Smooth muscle cell (in vitro differentiated cells): ENCODE results near the gene SERTAD2. TPM values are rescaled to one million over a fixed set of nuclear protein-coding genes. Genes with fewer than 3 reads are reported as not detected.

Experiments used
- DNase-seq: peaks from one replicate; lab custom pipeline; 2025; ENCODE audit not compliant: unreplicated experiment; lab: John Stamatoyannopoulos, UW
- H2AFZ ChIP-seq: fragments of 200-600 bp; sonication (generic); 2 replicates; pipeline ENCODE4 v1.6.0; 2016; ENCODE audit warnings: antibody characterized with exemption, low read depth, mild to moderate bottlenecking
- H3F3A ChIP-seq: fragments of 200-600 bp; sonication (generic); 2 replicates; pipeline ENCODE4 v1.6.0; 2017; ENCODE audit warnings: antibody characterized with exemption, low read depth
- H3K27ac ChIP-seq: fragments of 200-600 bp; sonication (generic); 2 replicates; pipeline ENCODE4 v1.5.1; 2016; ENCODE audit warnings: low read depth, mild to moderate bottlenecking
- H3K27me3 ChIP-seq: fragments of 200-600 bp; sonication (generic); 2 replicates; pipeline ENCODE4 v1.6.1; 2016; ENCODE audit warnings: low read depth, mild to moderate bottlenecking
- H3K36me3 ChIP-seq: fragments of 200-600 bp; sonication (generic); 2 replicates; pipeline ENCODE4 v1.5.1; 2016; ENCODE audit warnings: low read depth
- H3K4me1 ChIP-seq: fragments of 200-600 bp; sonication (generic); 2 replicates; pipeline ENCODE4 v1.5.1; 2016; ENCODE audit warnings: low read depth
- H3K4me2 ChIP-seq: fragments of 200-600 bp; sonication (generic); 2 replicates; pipeline ENCODE4 v1.6.0; 2016; ENCODE audit warnings: mild to moderate bottlenecking
- H3K4me3 ChIP-seq: fragments of 200-600 bp; sonication (generic); 2 replicates; pipeline ENCODE4 v1.5.1; 2016; ENCODE audit warnings: mild to moderate bottlenecking
- H3K79me2 ChIP-seq: fragments of 200-600 bp; sonication (generic); 2 replicates; pipeline ENCODE4 v1.6.0; 2016; ENCODE audit warnings: low read depth, mild to moderate bottlenecking
- H3K9ac ChIP-seq: fragments of 200-600 bp; sonication (generic); 2 replicates; pipeline ENCODE4 v1.6.0; 2016; ENCODE audit warnings: low read depth
- H3K9me3 ChIP-seq: fragments of 200-600 bp; sonication (generic); replicated peaks from 2 replicates; pipeline ENCODE4 v1.5.1; 2016; ENCODE audit warnings: low read depth
- H4K20me1 ChIP-seq: fragments of 200-600 bp; sonication (generic); 2 replicates; pipeline ENCODE4 v1.6.0; 2016; ENCODE audit warnings: low read depth
- CTCF ChIP-seq: fragments of 200-600 bp; sonication (generic); IDR thresholded peaks from 2 replicates; pipeline ENCODE4 v1.5.1; 2017; ENCODE audit warnings: borderline replicate concordance, mild to moderate bottlenecking, antibody characterized with exemption; ENCODE audit not compliant: insufficient read depth, poor library complexity, severe bottlenecking
- WGBS: methylation state at CpG from one replicate; pipeline ENCODE4 v1.1.7; 2016; ENCODE audit warnings: low lambda C conversion rate; 5-methylcytosine and 5-hydroxymethylcytosine counted together
- polyA plus RNA-seq: library from polyadenylated mRNA; unstranded; fragments of >200 nt; fragmentation: Nextera tagmentation; extraction: Ambion mirVana; gene quantifications from 2 replicates; pipeline ENCODE4 v1.2.1, GENCODE V29; 2016
- total RNA-seq: library from RNA; depleted of rRNA; stranded (reverse); fragments of >200 nt; gene quantifications from 2 replicates; pipeline ENCODE4 v1.2.3, GENCODE V29; 2014

The SERTAD2 gene
- total and polyA plus RNA-seq, 2 experiments from 2014 or later: 14.2 to 23.2 TPM

- Histone ChIP-seq H3K4me2 (no peak overlapping the region), H4K20me1 (no peaks in the 10 kb centered on the region), H3K9me3 (no peaks in the 10 kb centered on the region), H2AFZ (no peak overlapping the region), H3K36me3 (no peaks in the 10 kb centered on the region), H3K9ac (no peak overlapping the region), H3K27ac (no peak overlapping the region), H3K4me1 (peaks cover 37% of the 10 kb centered on the region), H3K27me3 (no peaks in the 10 kb centered on the region), H3F3A (no peaks in the 10 kb centered on the region), H3K79me2 (no peaks in the 10 kb centered on the region), H3K4me3 (no peak overlapping the region)
- DNase-seq: no peak
- no peak for TF ChIP-seq CTCF
- WGBS: 85% methylated on average over 13 of the region's 13 CpGs
Observed at GRCh38 chr2:64622443-64623241, 31.1 kb downstream of the SERTAD2 start.

DNA sequence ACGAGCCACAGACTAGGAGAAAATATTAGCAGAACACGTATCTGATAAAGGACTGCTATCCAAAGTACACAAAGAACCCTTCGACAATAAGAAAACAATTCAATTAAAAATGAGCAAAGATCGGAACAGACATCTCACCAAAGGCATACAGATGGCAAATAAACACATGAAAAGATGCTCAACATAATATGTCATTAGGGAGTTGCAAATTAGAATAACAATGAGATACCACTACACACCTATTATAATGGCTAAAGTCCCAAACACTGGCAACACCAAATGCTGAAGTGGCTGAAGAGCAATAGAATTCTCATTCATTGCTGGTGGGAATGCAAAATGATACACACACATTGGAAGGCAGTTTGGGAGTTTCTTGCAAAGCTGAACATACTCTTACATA, 33.1 kb downstream of the SERTAD2 start:
- H3K27me3 ChIP-seq: no peaks in the 10 kb centered on the region

DNA sequence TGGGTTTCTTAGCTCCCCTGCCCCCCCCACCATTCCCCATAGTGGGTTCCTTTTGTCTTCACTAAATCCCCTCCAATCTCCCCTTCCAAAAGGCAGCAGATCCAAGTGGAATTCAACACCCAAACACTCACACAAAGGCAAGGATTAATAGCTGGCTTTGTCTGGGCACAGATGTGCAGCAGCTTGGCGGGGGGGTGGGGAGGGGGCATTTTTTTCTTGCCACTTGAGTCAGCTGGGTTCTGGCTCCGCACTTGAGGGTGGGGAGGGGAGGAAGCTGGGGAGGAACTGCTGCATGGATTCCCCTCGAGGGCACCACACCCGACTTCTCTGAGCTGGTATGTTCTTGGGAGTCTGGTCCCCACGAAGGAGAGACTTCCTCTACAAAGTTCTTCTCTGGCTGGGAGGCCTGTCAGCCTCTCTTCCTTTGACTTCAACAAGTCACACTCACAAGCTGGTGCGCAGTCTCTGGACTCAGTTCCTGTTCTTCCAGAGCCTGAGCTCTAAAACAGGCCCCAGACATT, 36.0 kb downstream of the SERTAD2 start:
- Histone ChIP-seq H3K9ac (no peak overlapping the region), H3K4me3 (no peak overlapping the region), H2AFZ (no peak overlapping the region), H3K9me3 (no peaks in the 10 kb centered on the region), H3K79me2 (no peaks in the 10 kb centered on the region), H4K20me1 (no peaks in the 10 kb centered on the region), H3F3A (no peaks in the 10 kb centered on the region), H3K4me1 (peaks cover 34% of the 10 kb centered on the region), H3K27me3 (no peaks in the 10 kb centered on the region), H3K27ac (peak overlapping the region; percentile 19), H3K36me3 (no peaks in the 10 kb centered on the region), H3K4me2 (no peak overlapping the region)
- DNase-seq: no peak
- WGBS: 73% methylated on average over 4 of the region's 6 CpGs
- no peak for TF ChIP-seq CTCF

More for the DNA sequence above, 33.1 kb downstream of the SERTAD2 start:
- peaks cover 40% of the 10 kb centered on the region for H3K4me1 ChIP-seq
- H3K9me3 ChIP-seq: no peaks in the 10 kb centered on the region
- H2AFZ ChIP-seq: no peak overlapping the region
- H3K79me2 ChIP-seq: no peaks in the 10 kb centered on the region
- WGBS: 78% methylated on average over 4 of the region's 4 CpGs
- no peaks in the 10 kb centered on the region for H4K20me1 ChIP-seq
- H3K4me3 ChIP-seq: no peak overlapping the region
- TF ChIP-seq CTCF: no peak
- no peaks in the 10 kb centered on the region for H3F3A ChIP-seq
- H3K27ac ChIP-seq: no peak overlapping the region
- no peak overlapping the region for H3K4me2 ChIP-seq
- H3K9ac ChIP-seq: no peak overlapping the region
- no peak for DNase-seq
- H3K36me3 ChIP-seq: no peaks in the 10 kb centered on the region
